Measurements from ENCODE around the gene LRRC17.

LRRC17 gene, protein sequence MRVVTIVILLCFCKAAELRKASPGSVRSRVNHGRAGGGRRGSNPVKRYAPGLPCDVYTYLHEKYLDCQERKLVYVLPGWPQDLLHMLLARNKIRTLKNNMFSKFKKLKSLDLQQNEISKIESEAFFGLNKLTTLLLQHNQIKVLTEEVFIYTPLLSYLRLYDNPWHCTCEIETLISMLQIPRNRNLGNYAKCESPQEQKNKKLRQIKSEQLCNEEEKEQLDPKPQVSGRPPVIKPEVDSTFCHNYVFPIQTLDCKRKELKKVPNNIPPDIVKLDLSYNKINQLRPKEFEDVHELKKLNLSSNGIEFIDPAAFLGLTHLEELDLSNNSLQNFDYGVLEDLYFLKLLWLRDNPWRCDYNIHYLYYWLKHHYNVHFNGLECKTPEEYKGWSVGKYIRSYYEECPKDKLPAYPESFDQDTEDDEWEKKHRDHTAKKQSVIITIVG

DNA sequence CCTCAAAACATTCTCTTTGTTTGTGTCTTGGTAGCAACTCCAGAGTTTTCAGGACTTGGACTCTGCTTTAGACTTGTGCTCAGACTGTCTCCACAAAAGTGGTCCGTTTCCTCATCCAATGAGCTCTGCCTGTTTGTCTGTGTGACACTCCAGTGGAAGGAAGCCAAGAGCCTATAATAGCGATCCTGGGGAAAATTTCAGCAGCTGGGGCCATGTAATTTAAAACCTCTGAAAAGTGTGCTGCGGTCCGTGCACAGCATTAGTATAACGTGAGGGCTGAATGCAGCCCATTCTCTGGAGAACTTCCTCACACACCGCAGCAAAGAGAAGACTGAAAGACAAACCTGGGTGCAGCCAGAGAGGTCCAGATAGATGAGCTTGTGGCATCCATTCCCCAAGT, at the start of gene LRRC17:
LRRC17 (plus strand) TSS at position 259 of the 400 bp plus-strand sequence. CDS start 20,914 bp downstream, outside the sequence.
- Histone ChIP-seq H3K27me3 (replicated peaks) (no peaks in the 10 kb centered on the region), H3K27ac (peak within 1 kb of the TSS; percentile 94), H3K4me3 (ENCODE audit: low read depth, low read length) (peak within 1 kb of the TSS; percentile 69), H3K36me3 (replicated peaks) (no peaks in the 10 kb centered on the region)
- TF ChIP-seq, protein P1, sequence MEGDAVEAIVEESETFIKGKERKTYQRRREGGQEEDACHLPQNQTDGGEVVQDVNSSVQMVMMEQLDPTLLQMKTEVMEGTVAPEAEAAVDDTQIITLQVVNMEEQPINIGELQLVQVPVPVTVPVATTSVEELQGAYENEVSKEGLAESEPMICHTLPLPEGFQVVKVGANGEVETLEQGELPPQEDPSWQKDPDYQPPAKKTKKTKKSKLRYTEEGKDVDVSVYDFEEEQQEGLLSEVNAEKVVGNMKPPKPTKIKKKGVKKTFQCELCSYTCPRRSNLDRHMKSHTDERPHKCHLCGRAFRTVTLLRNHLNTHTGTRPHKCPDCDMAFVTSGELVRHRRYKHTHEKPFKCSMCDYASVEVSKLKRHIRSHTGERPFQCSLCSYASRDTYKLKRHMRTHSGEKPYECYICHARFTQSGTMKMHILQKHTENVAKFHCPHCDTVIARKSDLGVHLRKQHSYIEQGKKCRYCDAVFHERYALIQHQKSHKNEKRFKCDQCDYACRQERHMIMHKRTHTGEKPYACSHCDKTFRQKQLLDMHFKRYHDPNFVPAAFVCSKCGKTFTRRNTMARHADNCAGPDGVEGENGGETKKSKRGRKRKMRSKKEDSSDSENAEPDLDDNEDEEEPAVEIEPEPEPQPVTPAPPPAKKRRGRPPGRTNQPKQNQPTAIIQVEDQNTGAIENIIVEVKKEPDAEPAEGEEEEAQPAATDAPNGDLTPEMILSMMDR (IDR thresholded peaks at IDR 0.05; ENCODE audit: low read depth, low read length, missing control alignments), result no peak
- peak; percentile 96 for DNase-seq
- in situ Hi-C loops (cut with HindIII; ENCODE audit: low pct_ligation_motif_present, low sequenced_read_pairs), result no loop called here

DNA sequence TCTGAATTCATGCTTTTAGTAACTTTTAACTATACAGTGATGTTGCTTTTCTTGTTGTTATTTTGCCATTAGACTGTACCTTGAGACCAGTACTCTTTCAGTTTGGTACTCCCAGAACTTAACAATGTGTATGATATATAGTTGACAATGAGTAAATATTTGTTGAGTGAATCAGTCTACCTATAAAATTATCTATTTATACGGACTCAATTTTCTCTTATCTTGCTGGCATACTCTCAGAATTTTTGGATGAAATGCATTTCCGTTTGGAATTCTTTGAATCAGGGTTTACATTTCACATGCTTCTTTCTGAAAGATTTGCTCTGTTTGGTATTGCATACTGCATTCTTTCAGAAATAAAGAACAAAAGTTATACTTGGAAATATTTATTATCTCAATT, 47.8 kb upstream of the LRRC17 start:
- in situ Hi-C loops (cut with HindIII; ENCODE audit: low pct_ligation_motif_present, low sequenced_read_pairs), result no loop called here
- no peaks in the 10 kb centered on the region for H3K27me3 ChIP-seq (replicated peaks)

DNA sequence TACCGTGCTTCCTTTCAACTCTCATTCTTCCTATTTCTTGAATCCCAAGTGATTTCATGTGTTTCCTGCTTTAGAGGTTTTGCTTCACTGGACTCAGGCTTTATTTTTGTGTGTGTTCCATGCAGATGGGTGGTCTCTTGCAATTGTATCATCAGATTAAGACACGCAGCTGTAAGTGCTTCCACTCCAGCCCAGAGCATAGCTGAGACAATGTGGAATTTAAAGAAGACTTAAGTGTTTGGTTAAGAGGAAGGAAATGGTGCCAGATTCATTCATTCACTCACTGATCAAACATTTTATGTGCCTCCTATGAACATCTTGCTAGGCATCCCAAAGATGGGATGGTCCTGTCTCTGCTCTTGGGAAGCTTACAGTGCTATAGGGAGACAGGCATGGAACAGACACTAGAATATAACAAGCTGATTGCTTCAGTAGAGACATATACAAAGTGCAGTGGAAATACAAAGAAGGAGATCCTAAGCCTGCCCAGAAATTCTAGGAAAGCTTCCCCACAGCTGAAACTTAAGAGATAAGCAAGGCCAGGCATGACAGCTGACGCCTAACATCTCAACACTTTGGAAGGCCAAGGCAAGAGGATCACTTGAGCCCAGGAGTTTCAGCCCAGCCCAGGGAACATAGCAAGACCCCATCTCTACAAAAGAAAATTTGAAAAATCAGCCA, 46.1 kb upstream of the LRRC17 start:
- in situ Hi-C loops (cut with HindIII; ENCODE audit: low pct_ligation_motif_present, low sequenced_read_pairs), result no loop called here
- no peak for DNase-seq
- TF ChIP-seq, protein P1 (IDR thresholded peaks at IDR 0.05; ENCODE audit: low read depth, low read length, missing control alignments), result no peak
- no peak overlapping the region for H3K4me3 ChIP-seq (ENCODE audit: low read depth, low read length)
- H3K27ac ChIP-seq, result no peak overlapping the region
- no peaks in the 10 kb centered on the region for H3K27me3 ChIP-seq (replicated peaks)
- H3K36me3 ChIP-seq (replicated peaks), result no peaks in the 10 kb centered on the region

More for the DNA sequence above, 47.8 kb upstream of the LRRC17 start:
- Histone ChIP-seq H3K4me3 (ENCODE audit: low read depth, low read length) (no peak overlapping the region), H3K27ac (no peak overlapping the region), H3K36me3 (replicated peaks) (no peaks in the 10 kb centered on the region)
- TF ChIP-seq, protein P1 (IDR thresholded peaks at IDR 0.05; ENCODE audit: low read depth, low read length, missing control alignments), result no peak
- DNase-seq, result no peak

DNA sequence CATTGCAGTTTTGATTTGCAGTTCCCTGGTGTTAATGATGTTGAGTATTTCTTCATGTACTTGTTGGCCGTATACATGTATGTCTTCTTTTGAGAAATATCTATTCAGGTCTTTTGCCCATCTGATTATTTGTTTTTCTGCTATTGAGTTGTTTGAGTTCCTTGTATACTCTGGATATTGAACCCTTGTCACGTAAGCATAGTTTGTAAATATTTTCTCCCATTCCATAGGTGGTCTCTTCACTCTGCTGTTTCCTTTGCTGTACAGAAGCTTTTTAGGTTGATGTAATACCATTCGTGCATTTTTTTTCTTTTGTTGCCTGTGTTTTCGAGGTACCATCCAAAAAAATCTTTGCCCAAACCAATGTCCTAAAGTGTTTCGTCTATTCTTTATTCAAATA, 43.6 kb upstream of the LRRC17 start:
- Histone ChIP-seq H3K27ac (no peak overlapping the region), H3K27me3 (replicated peaks) (no peaks in the 10 kb centered on the region), H3K36me3 (replicated peaks) (no peaks in the 10 kb centered on the region), H3K4me3 (ENCODE audit: low read depth, low read length) (no peak overlapping the region)
- in situ Hi-C loops (cut with HindIII; ENCODE audit: low pct_ligation_motif_present, low sequenced_read_pairs), result no loop called here
- TF ChIP-seq, protein P1 (IDR thresholded peaks at IDR 0.05; ENCODE audit: low read depth, low read length, missing control alignments), result no peak
- no peak for DNase-seq

DNA sequence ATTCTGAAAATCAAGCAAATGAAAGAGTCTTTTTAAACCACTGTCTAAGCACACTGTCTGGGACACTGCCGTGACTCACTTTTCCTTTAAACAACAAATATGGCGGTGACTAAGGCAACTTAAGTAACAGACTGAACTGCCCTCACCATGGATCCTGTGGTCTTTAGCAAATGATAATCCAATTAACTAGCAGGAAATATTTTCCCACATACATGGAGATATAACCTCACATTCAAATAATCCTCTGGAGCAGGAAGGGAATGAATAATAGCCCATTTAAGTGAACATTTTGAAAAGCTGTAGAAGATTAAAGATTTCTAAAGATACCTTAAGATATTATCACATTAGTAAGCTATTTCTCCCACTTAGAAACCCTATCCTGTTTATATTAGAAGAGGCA, 40.3 kb upstream of the LRRC17 start:
- peak; percentile 98 for DNase-seq
- in situ Hi-C loops (cut with HindIII; ENCODE audit: low pct_ligation_motif_present, low sequenced_read_pairs), result no loop called here
- no peaks in the 10 kb centered on the region for H3K27me3 ChIP-seq (replicated peaks)
- no peaks in the 10 kb centered on the region for H3K36me3 ChIP-seq (replicated peaks)
- no peak overlapping the region for H3K4me3 ChIP-seq (ENCODE audit: low read depth, low read length)
- H3K27ac ChIP-seq, result peak overlapping the region; percentile 100
- TF ChIP-seq, protein P1 (IDR thresholded peaks at IDR 0.05; ENCODE audit: low read depth, low read length, missing control alignments), result no peak

All from brain microvascular endothelial cell (primary cell).